ENCODE results near the gene UCK2. TPM values are rescaled to one million over a fixed set of nuclear protein-coding genes. Genes with fewer than 3 reads are reported as not detected.

Gene UCK2
- total and polyA plus RNA-seq, 2 experiments from 2014 or later = 101 to 149 TPM

GRCh38 chr1:165937829-165938228 is 110.4 kb downstream of the UCK2 start (continued):
- no peak for TF ChIP-seq ZNF462 (CRISPR knock-in tag; IDR thresholded peaks at IDR 0.05)

GRCh38 chr1:165938844-165939243 is 111.4 kb downstream of the UCK2 start:
- no peaks in the 10 kb centered on the region for H3K36me3 ChIP-seq (ENCODE audit: insufficient read depth)
- no peak for DNase-seq (ENCODE audit: low spot score)
- H2AFZ ChIP-seq = no peak overlapping the region
- ATAC-seq = no peak
- Mint-ChIP-seq H3K9me3 (no peaks in the 10 kb centered on the region), H3K27ac (no peak overlapping the region), H3K4me1 (peaks cover 21% of the 10 kb centered on the region), H3K4me3 (no peak overlapping the region), H3K27me3 (ENCODE audit: insufficient read depth, low read depth, poor library complexity) (peaks cover 9% of the 10 kb centered on the region), H3K36me3 (ENCODE audit: low read depth) (no peaks in the 10 kb centered on the region)
- H3F3A ChIP-seq (replicated peaks; ENCODE audit: low read depth) = no peaks in the 10 kb centered on the region
- H3K79me2 ChIP-seq (replicated peaks; ENCODE audit: insufficient read depth) = no peaks in the 10 kb centered on the region
- no peak overlapping the region for H3K4me3 ChIP-seq
- H3K27me3 ChIP-seq (ENCODE audit: insufficient read depth) = no peaks in the 10 kb centered on the region
- no peaks in the 10 kb centered on the region for H4K20me1 ChIP-seq (replicated peaks; ENCODE audit: insufficient read depth)
- no peak overlapping the region for H3K27ac ChIP-seq (ENCODE audit: low read depth)
- peaks cover 13% of the 10 kb centered on the region for H3K4me1 ChIP-seq (ENCODE audit: insufficient read depth)
- H3K9me2 ChIP-seq (ENCODE audit: insufficient read depth) = no peaks in the 10 kb centered on the region
- no peak overlapping the region for H3K4me2 ChIP-seq
- TF ChIP-seq EZH2phosphoT487 (IDR thresholded peaks at IDR 0.05; ENCODE audit: unreplicated experiment) (no peak), ETS1 (IDR thresholded peaks at IDR 0.05) (no peak), CTCF (conservative IDR thresholded peaks at IDR 0.05; ENCODE audit: low read depth in 2 of 2) (no peak), ZNF462 (CRISPR knock-in tag; IDR thresholded peaks at IDR 0.05) (no peak)
